SH-SY5Y (cell line): Measurements from ENCODE around the gene IL17C.

Experiments
- GATA2 ChIP-seq: IDR thresholded peaks from 2 replicates; pipeline ENCODE4 v1.6.1; 2011; ENCODE audit warnings: mild to moderate bottlenecking, low read depth, low read length
- GATA3 ChIP-seq: IDR thresholded peaks from 2 replicates; pipeline ENCODE4 v1.6.1; 2011; ENCODE audit warnings: low read depth, mild to moderate bottlenecking, low read length, moderate library complexity

Gene IL17C

GRCh38 chr16:88653596-88654362 lies 15.4 kb downstream of the IL17C start:
- no peak for TF ChIP-seq GATA2
- no peak for TF ChIP-seq GATA3

- TF ChIP-seq GATA3 (no peak), GATA2 (no peak)
Observed at GRCh38 chr16:88654363-88655052, 16.1 kb downstream of the IL17C start.

- TF ChIP-seq GATA3 (no peak), GATA2 (no peak)
Observed at GRCh38 chr16:88655053-88655732, 16.8 kb downstream of the IL17C start.

GRCh38 chr16:88655733-88656281 lies 17.4 kb downstream of the IL17C start:
- TF ChIP-seq GATA2 (no peak), GATA3 (no peak)

GRCh38 chr16:88656291-88656980 lies 18.1 kb downstream of the IL17C start:
- TF ChIP-seq GATA2 (no peak), GATA3 (no peak)

GRCh38 chr16:88657371-88657770 lies 19.0 kb downstream of the IL17C start:
- TF ChIP-seq GATA3 (no peak), GATA2 (no peak)

- TF ChIP-seq GATA2 (no peak), GATA3 (no peak)
Observed at GRCh38 chr16:88658714-88659113, 20.3 kb downstream of the IL17C start.

- TF ChIP-seq GATA3, result no peak
- no peak for TF ChIP-seq GATA2
Observed at GRCh38 chr16:88659160-88659559, 20.8 kb downstream of the IL17C start.

- TF ChIP-seq GATA2 (no peak), GATA3 (no peak)
Observed at GRCh38 chr16:88661468-88661867, 23.1 kb downstream of the IL17C start.

- TF ChIP-seq GATA3 (no peak), GATA2 (no peak)
Observed at GRCh38 chr16:88662222-88662842, 24.0 kb downstream of the IL17C start.

GRCh38 chr16:88662843-88663606 lies 24.7 kb downstream of the IL17C start, which contains the start of gene MVD:
MVD (minus strand) TSS chr16:88663091; CDS start chr16:88663080, 11 bp downstream.
- TF ChIP-seq GATA3, result no peak
- no peak for TF ChIP-seq GATA2

- TF ChIP-seq GATA2 (no peak), GATA3 (no peak)
Observed at GRCh38 chr16:88665148-88665547, 26.8 kb downstream of the IL17C start.
